Kidney (tissue), 14 donors: ENCODE results near the gene SLC4A7. TPM values are rescaled to one million over a fixed set of nuclear protein-coding genes. Genes with fewer than 3 reads are reported as not detected.

Experiments used
- DNase-seq, 5 donors: peaks; one replicate each; pipeline ENCODE4 v3.0.0-alpha.2; 2013 to 2020
- FAIRE-seq: peaks from 2 replicates; lab custom pipeline; 2012; peaks lifted over from hg19 to GRCh38; lab: Jason Lieb, UNC
- H3K27ac ChIP-seq, 2 donors: one replicate each; pipeline ENCODE4 v1.7.0; 2013; ENCODE audit warnings: low read depth in 2 of 2, low read length in 2 of 2, inconsistent platforms in 1 of 2
- H3K27me3 ChIP-seq: one replicate; pipeline ENCODE4 v1.7.1; 2013; ENCODE audit warnings: low read length, inconsistent platforms; ENCODE audit not compliant: control insufficient read depth, insufficient read depth
- H3K36me3 ChIP-seq, 3 donors: one replicate each; pipeline versions ENCODE4 v1.7.0 to v1.7.1; 2013; ENCODE audit warnings: low read length in 3 of 3, control low read depth in 1 of 3, inconsistent platforms in 1 of 3; ENCODE audit not compliant: insufficient read depth in 3 of 3, control insufficient read depth in 2 of 3
- H3K4me1 ChIP-seq, 3 donors: one replicate each; pipeline versions ENCODE4 v1.7.0 to v1.7.1; 2013; ENCODE audit warnings: low read length in 3 of 3, inconsistent platforms in 1 of 3, low read depth in 1 of 3; ENCODE audit not compliant: control insufficient read depth in 2 of 3, insufficient read depth in 2 of 3
- H3K4me3 ChIP-seq, 3 donors: one replicate each; pipeline versions ENCODE4 v1.7.0 to v1.8.1; 2013; ENCODE audit warnings: low read length in 3 of 3, control low read depth in 1 of 3, inconsistent platforms in 1 of 3
- H3K9ac ChIP-seq, 3 donors: one replicate each; pipeline versions ENCODE4 v1.7.0 to v1.7.1; 2013; ENCODE audit warnings: low read length in 3 of 3, control low read depth in 1 of 3, inconsistent platforms in 1 of 3
- H3K9me3 ChIP-seq, 3 donors: one replicate each; pipeline versions ENCODE4 v1.7.0 to v1.7.1; 2013; ENCODE audit warnings: low read length in 3 of 3, control low read depth in 1 of 3, inconsistent platforms in 1 of 3; ENCODE audit not compliant: control insufficient read depth in 2 of 3, insufficient read depth in 1 of 3
- CTCF ChIP-seq: IDR thresholded peaks from 3 replicates; pipeline ENCODE4 v1.5.1; 2012; ENCODE audit warnings: mild to moderate bottlenecking, moderate library complexity, borderline replicate concordance; ENCODE audit not compliant: insufficient read depth; ENCODE audit errors: extremely low read depth
- intact Hi-C: fragments of 100-400 bp; cut with DNase I; formaldehyde crosslinking; loops from one replicate; pipeline ENCODE4 v1.11.1; 2022
- polyA plus RNA-seq: library from polyadenylated mRNA; stranded (reverse); fragments of 350-450 nt; fragmentation: Illumina TruSeq; extraction: RNeasy Lipid Tissue Mini Kit (QIAGEN cat#74804); gene quantifications from one replicate; pipeline ENCODE4 v1.2.3, GENCODE V29; 2014; ENCODE audit warnings: low read depth, low replicate concordance; ENCODE audit not compliant: insufficient read depth
- total RNA-seq: library from RNA; stranded (reverse); fragmentation: NEBNext Ultra II Directional; extraction: Animal tissue kit (Norgen Biotek cat#: 25700); gene quantifications from one replicate; pipeline ENCODE4 v1.2.1, GENCODE V29; 2021
- donor health status: control.
- donor health status: control.
- donor health status: control.
- donor health status: control.
- donor health status: control.
- donor health status: DM: yes; HTN: yes; CAD: no.
- donor health status: Normal renal cell carcinoma (clear cell type).

The SLC4A7 gene
- total and polyA plus RNA-seq, 2 donors from 2014 or later, result 3.5 to 47.5 TPM

- H3K27ac ChIP-seq, result no peak overlapping the region
- intact Hi-C loops, result no loop called here
- TF ChIP-seq CTCF, result no peak
- peaks cover 0 to 7% (median 0%) of the 10 kb centered on the region in 3 donors for H3K4me1 ChIP-seq
- no peaks in the 10 kb centered on the region for H3K27me3 ChIP-seq
- FAIRE-seq (no peak), DNase-seq (no peak)
- no peak overlapping the region for H3K9ac ChIP-seq
- H3K4me3 ChIP-seq, result no peak overlapping the region
- H3K36me3 ChIP-seq, result peaks cover 0 to 3% (median 0%) of the 10 kb centered on the region in 3 donors
- H3K9me3 ChIP-seq, result no peaks in the 10 kb centered on the region
Measured at GRCh38 chr3:27429909-27430308, 54.3 kb downstream of the SLC4A7 start.

GRCh38 chr3:27428446-27428845 is 55.7 kb downstream of the SLC4A7 start:
- Histone ChIP-seq H3K27ac (no peak overlapping the region), H3K4me3 (no peak overlapping the region), H3K4me1 (peaks cover 0 to 7% (median 0%) of the 10 kb centered on the region in 3 donors), H3K27me3 (no peaks in the 10 kb centered on the region), H3K36me3 (peaks cover 0 to 3% (median 0%) of the 10 kb centered on the region in 3 donors), H3K9me3 (no peaks in the 10 kb centered on the region), H3K9ac (no peak overlapping the region)
- intact Hi-C loops, result no loop called here
- no peak for TF ChIP-seq CTCF
- FAIRE-seq, result no peak
- DNase-seq, result no peak

- peaks cover 0 to 3% (median 0%) of the 10 kb centered on the region in 3 donors for H3K36me3 ChIP-seq
- no peak for FAIRE-seq
- TF ChIP-seq CTCF, result no peak
- peaks cover 0 to 7% (median 0%) of the 10 kb centered on the region in 3 donors for H3K4me1 ChIP-seq
- no peak overlapping the region for H3K4me3 ChIP-seq
- H3K27me3 ChIP-seq, result no peaks in the 10 kb centered on the region
- peak overlapping the region in 1 of 2 donors; percentile 5 for H3K27ac ChIP-seq
- DNase-seq, result no peak
- H3K9ac ChIP-seq, result no peak overlapping the region
- intact Hi-C loops, result no loop called here
- H3K9me3 ChIP-seq, result no peaks in the 10 kb centered on the region
Measured at GRCh38 chr3:27426926-27427325, 57.3 kb downstream of the SLC4A7 start.
